Ectodermal cell (in vitro differentiated cells): ENCODE results near the gene GALNT18.

ENCODE experiments used
- H3K27ac ChIP-seq: 2 replicates; pipeline ENCODE4 v1.7.0; 2013; ENCODE audit warnings: mild to moderate bottlenecking, low read depth, low read length; ENCODE audit not compliant: insufficient read depth, poor library complexity, severe bottlenecking
- H3K27me3 ChIP-seq: 2 replicates; pipeline ENCODE4 v1.7.0; 2013; ENCODE audit warnings: mild to moderate bottlenecking, low read length; ENCODE audit not compliant: insufficient read depth, control insufficient read depth, poor library complexity, severe bottlenecking
- H3K36me3 ChIP-seq: one replicate; pipeline ENCODE4 v1.7.0; 2013; ENCODE audit warnings: low read length; ENCODE audit not compliant: control insufficient read depth, insufficient read depth
- H3K4me1 ChIP-seq: one replicate; pipeline ENCODE4 v1.7.0; 2013; ENCODE audit warnings: low read length; ENCODE audit not compliant: control insufficient read depth, insufficient read depth
- H3K4me3 ChIP-seq: 2 replicates; pipeline ENCODE4 v1.7.0; 2013; ENCODE audit warnings: low read depth, low read length, control low read depth; ENCODE audit not compliant: insufficient read depth
- H3K9me3 ChIP-seq: 2 replicates; pipeline ENCODE4 v1.7.0; 2013; ENCODE audit warnings: mild to moderate bottlenecking, low read length, moderate library complexity; ENCODE audit not compliant: control insufficient read depth
- WGBS, 2 experiments: methylation state at CpG; one replicate each; pipeline ENCODE4 v1.1.7; 2013; ENCODE audit warnings: missing lambda C conversion rate in 2 of 2; 5-methylcytosine and 5-hydroxymethylcytosine counted together

Gene GALNT18

GRCh38 chr11:11409901-11410300, 211.9 kb downstream of the GALNT18 start:
- H3K27me3 ChIP-seq, result no peaks in the 10 kb centered on the region
- H3K4me3 ChIP-seq, result no peak overlapping the region
- H3K27ac ChIP-seq, result no peak overlapping the region
- 41 to 52% methylated on average over 3 of the region's 3 CpGs for whole genome bisulfite sequencing, 2 experiments
- H3K36me3 ChIP-seq, result no peaks in the 10 kb centered on the region
- peaks cover 13% of the 10 kb centered on the region for H3K4me1 ChIP-seq
- H3K9me3 ChIP-seq, result no peaks in the 10 kb centered on the region

- WGBS, 2 experiments, result 93 to 95% methylated on average over 6 of the region's 6 CpGs
- no peak overlapping the region for H3K4me3 ChIP-seq
- H3K4me1 ChIP-seq, result peaks cover 14% of the 10 kb centered on the region
- H3K27me3 ChIP-seq, result no peaks in the 10 kb centered on the region
- H3K36me3 ChIP-seq, result no peaks in the 10 kb centered on the region
- no peaks in the 10 kb centered on the region for H3K9me3 ChIP-seq
- H3K27ac ChIP-seq, result no peak overlapping the region
Measured at GRCh38 chr11:11409224-11409623, 212.6 kb downstream of the GALNT18 start.

GRCh38 chr11:11408436-11409221, 213.2 kb downstream of the GALNT18 start:
- 96 to 97% methylated on average over 11 of the region's 11 CpGs for WGBS, 2 experiments
- H3K4me1 ChIP-seq, result peaks cover 19% of the 10 kb centered on the region
- no peaks in the 10 kb centered on the region for H3K9me3 ChIP-seq
- no peak overlapping the region for H3K4me3 ChIP-seq
- no peaks in the 10 kb centered on the region for H3K27me3 ChIP-seq
- H3K36me3 ChIP-seq, result no peaks in the 10 kb centered on the region
- no peak overlapping the region for H3K27ac ChIP-seq

GRCh38 chr11:11407763-11408084, 214.1 kb downstream of the GALNT18 start:
- Histone ChIP-seq H3K4me1 (peaks cover 19% of the 10 kb centered on the region), H3K9me3 (no peaks in the 10 kb centered on the region), H3K4me3 (no peak overlapping the region), H3K36me3 (no peaks in the 10 kb centered on the region), H3K27ac (no peak overlapping the region), H3K27me3 (no peaks in the 10 kb centered on the region)
- 78 to 81% methylated on average over 5 of the region's 5 CpGs for WGBS, 2 experiments

- H3K4me1 ChIP-seq, result peaks cover 22% of the 10 kb centered on the region
- H3K36me3 ChIP-seq, result no peaks in the 10 kb centered on the region
- 80 to 83% methylated on average over 9 of the region's 9 CpGs for WGBS, 2 experiments
- H3K27me3 ChIP-seq, result no peaks in the 10 kb centered on the region
- H3K4me3 ChIP-seq, result no peak overlapping the region
- no peak overlapping the region for H3K27ac ChIP-seq
- no peaks in the 10 kb centered on the region for H3K9me3 ChIP-seq
Measured at GRCh38 chr11:11407065-11407762, 214.6 kb downstream of the GALNT18 start.

- no peaks in the 10 kb centered on the region for H3K27me3 ChIP-seq
Measured at GRCh38 chr11:11406652-11407051, 215.2 kb downstream of the GALNT18 start.

GRCh38 chr11:11403763-11404725, 217.8 kb downstream of the GALNT18 start:
- Histone ChIP-seq H3K27me3 (no peaks in the 10 kb centered on the region), H3K9me3 (no peaks in the 10 kb centered on the region), H3K4me1 (peaks cover 16% of the 10 kb centered on the region), H3K4me3 (no peak overlapping the region), H3K36me3 (no peaks in the 10 kb centered on the region), H3K27ac (no peak overlapping the region)
- WGBS, 2 experiments, result 67 to 69% methylated on average over 20 of the region's 20 CpGs

More at GRCh38 chr11:11406652-11407051, 215.2 kb downstream of the GALNT18 start:
- Histone ChIP-seq H3K4me1 (peaks cover 23% of the 10 kb centered on the region), H3K4me3 (no peak overlapping the region), H3K9me3 (no peaks in the 10 kb centered on the region), H3K36me3 (no peaks in the 10 kb centered on the region), H3K27ac (no peak overlapping the region)
- WGBS, 2 experiments, result 92 to 94% methylated on average over 3 of the region's 3 CpGs

- WGBS, 2 experiments, result 83 to 94% methylated on average over 3 of the region's 3 CpGs
- H3K36me3 ChIP-seq, result no peaks in the 10 kb centered on the region
- peaks cover 15% of the 10 kb centered on the region for H3K4me1 ChIP-seq
- no peak overlapping the region for H3K4me3 ChIP-seq
- no peaks in the 10 kb centered on the region for H3K27me3 ChIP-seq
- H3K27ac ChIP-seq, result no peak overlapping the region
- H3K9me3 ChIP-seq, result no peaks in the 10 kb centered on the region
Measured at GRCh38 chr11:11401960-11402535, 219.8 kb downstream of the GALNT18 start.

- Histone ChIP-seq H3K27ac (no peak overlapping the region), H3K4me3 (no peak overlapping the region), H3K36me3 (no peaks in the 10 kb centered on the region), H3K27me3 (no peaks in the 10 kb centered on the region), H3K9me3 (no peaks in the 10 kb centered on the region), H3K4me1 (peaks cover 20% of the 10 kb centered on the region)
- 76 to 79% methylated on average over 9 of the region's 9 CpGs for WGBS, 2 experiments
Measured at GRCh38 chr11:11400635-11401232, 221.1 kb downstream of the GALNT18 start.
